Neural progenitor cell (in vitro differentiated cells): ENCODE data around the gene PLEKHG2. TPM values are rescaled to one million over a fixed set of nuclear protein-coding genes. Genes with fewer than 3 reads are reported as not detected.

Source experiments
- DNase-seq: peaks from one replicate; pipeline ENCODE4 v3.0.0-alpha.2; 2016; ENCODE audit warnings: low spot score
- H2AFZ ChIP-seq: fragments of 200-600 bp; sonication (generic); replicated peaks from 2 replicates; pipeline ENCODE4 v1.6.1; 2016; ENCODE audit warnings: antibody characterized with exemption
- H3F3A ChIP-seq: fragments of 200-600 bp; sonication (generic); 2 replicates; pipeline ENCODE4 v1.6.1; 2016; ENCODE audit warnings: antibody characterized with exemption, low read depth
- H3K27ac ChIP-seq: fragments of 200-600 bp; sonication (generic); 2 replicates; pipeline ENCODE4 v1.5.1; 2016; ENCODE audit warnings: mild to moderate bottlenecking
- H3K27me3 ChIP-seq: fragments of 200-600 bp; sonication (generic); 2 replicates; pipeline ENCODE4 v1.6.1; 2016; ENCODE audit warnings: mild to moderate bottlenecking, moderate library complexity
- H3K36me3 ChIP-seq: fragments of 200-600 bp; sonication (generic); 2 replicates; pipeline ENCODE4 v1.5.1; 2016
- H3K4me1 ChIP-seq: fragments of 200-600 bp; sonication (generic); 2 replicates; pipeline ENCODE4 v1.6.1; 2016; ENCODE audit warnings: mixed run types
- H3K4me2 ChIP-seq: fragments of 200-600 bp; sonication (generic); 2 replicates; pipeline ENCODE4 v1.6.1; 2016
- H3K4me3 ChIP-seq: fragments of 200-600 bp; sonication (generic); 2 replicates; pipeline ENCODE4 v1.5.1; 2016
- H3K79me2 ChIP-seq: fragments of 200-600 bp; sonication (generic); 2 replicates; pipeline ENCODE4 v1.6.1; 2016; ENCODE audit warnings: low read depth
- H3K9ac ChIP-seq: fragments of 200-600 bp; sonication (generic); 2 replicates; pipeline ENCODE4 v1.6.1; 2016
- H3K9me3 ChIP-seq: fragments of 200-600 bp; sonication (generic); 2 replicates; pipeline ENCODE4 v1.5.1; 2016; ENCODE audit warnings: low read depth
- H4K20me1 ChIP-seq: fragments of 200-600 bp; sonication (generic); 2 replicates; pipeline ENCODE4 v1.6.1; 2016; ENCODE audit warnings: low read depth
- H3K27ac Mint-ChIP-seq: 3 replicates; pipeline ENCODE4 v1.8.0; 2021; ENCODE audit warnings: mixed read lengths
- H3K27me3 Mint-ChIP-seq: 2 replicates; pipeline ENCODE4 v1.8.0; 2022; ENCODE audit warnings: low read depth, mild to moderate bottlenecking, inconsistent platforms, moderate library complexity, mixed read lengths; ENCODE audit not compliant: insufficient read depth
- H3K36me3 Mint-ChIP-seq: 3 replicates; pipeline ENCODE4 v1.8.0; 2021; ENCODE audit warnings: mixed read lengths
- H3K4me1 Mint-ChIP-seq: 3 replicates; pipeline ENCODE4 v1.8.0; 2021; ENCODE audit warnings: mixed read lengths
- H3K4me3 Mint-ChIP-seq: 3 replicates; pipeline ENCODE4 v1.8.0; 2021; ENCODE audit warnings: mild to moderate bottlenecking, moderate library complexity, mixed read lengths
- H3K9me3 Mint-ChIP-seq: 3 replicates; pipeline ENCODE4 v1.8.0; 2020; ENCODE audit warnings: mixed read lengths
- EZH2 ChIP-seq: fragments of 200-600 bp; sonication (generic); IDR thresholded peaks from 2 replicates; pipeline ENCODE4 v1.6.1; 2017; ENCODE audit warnings: antibody characterized with exemption, mild to moderate bottlenecking, moderate library complexity
- EZH2phosphoT487 ChIP-seq: fragments of 200-600 bp; sonication (generic); IDR thresholded peaks from 2 replicates; pipeline ENCODE4 v1.6.1; 2017; ENCODE audit warnings: antibody characterized with exemption
- total RNA-seq: library from RNA; depleted of rRNA; stranded (reverse); fragments of >200 nt; gene quantifications from 2 replicates; pipeline ENCODE4 v1.2.3, GENCODE V29; 2015; ENCODE audit warnings: low replicate concordance
- TF ChIP-seq, protein P1 (sequence below): fragments of 200-600 bp; sonication (generic); IDR thresholded peaks from 2 replicates; pipeline ENCODE4 v1.5.1; 2017; ENCODE audit warnings: antibody characterized with exemption, mild to moderate bottlenecking

The PLEKHG2 gene
- total RNA-seq, 1 donor from 2014 or later: 10.7 TPM

DNA sequence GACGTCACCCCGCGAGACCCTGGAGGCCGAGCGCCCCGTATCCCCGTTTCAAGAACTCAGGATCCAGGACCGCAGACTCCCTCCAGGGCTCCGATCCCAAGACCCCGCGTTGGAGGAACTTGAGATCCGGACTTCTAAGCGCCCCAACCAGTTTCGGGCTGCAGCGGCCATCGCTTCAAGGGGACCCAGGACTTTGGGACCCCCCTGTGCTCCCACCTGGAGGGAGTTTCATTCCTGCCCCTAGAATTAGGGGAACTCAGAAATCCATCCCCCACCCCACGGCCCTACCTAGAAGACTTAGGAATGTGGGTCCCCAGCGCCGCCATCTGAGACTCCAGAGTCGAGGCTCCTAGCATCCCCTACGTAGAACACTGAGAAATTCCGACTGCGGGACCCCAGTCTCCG is 400 bp downstream of the PLEKHG2 start:
- Histone ChIP-seq H3K27ac (peak overlapping the region; percentile 82), H3K4me3 (peak overlapping the region; percentile 98), H3K4me2 (peak overlapping the region; percentile 86), H4K20me1 (peaks cover 41% of the 10 kb centered on the region), H3F3A (peaks cover 41% of the 10 kb centered on the region), H2AFZ (no peak overlapping the region), H3K9ac (peak overlapping the region; percentile 79), H3K36me3 (no peaks in the 10 kb centered on the region), H3K4me1 (peaks cover 20% of the 10 kb centered on the region), H3K27me3 (peaks cover 12% of the 10 kb centered on the region), H3K9me3 (no peaks in the 10 kb centered on the region), H3K79me2 (peaks cover 41% of the 10 kb centered on the region)
- H3K27ac Mint-ChIP-seq: peak overlapping the region; percentile 83
- TF ChIP-seq EZH2 (no peak), EZH2phosphoT487 (no peak)
- TF ChIP-seq, protein P1, sequence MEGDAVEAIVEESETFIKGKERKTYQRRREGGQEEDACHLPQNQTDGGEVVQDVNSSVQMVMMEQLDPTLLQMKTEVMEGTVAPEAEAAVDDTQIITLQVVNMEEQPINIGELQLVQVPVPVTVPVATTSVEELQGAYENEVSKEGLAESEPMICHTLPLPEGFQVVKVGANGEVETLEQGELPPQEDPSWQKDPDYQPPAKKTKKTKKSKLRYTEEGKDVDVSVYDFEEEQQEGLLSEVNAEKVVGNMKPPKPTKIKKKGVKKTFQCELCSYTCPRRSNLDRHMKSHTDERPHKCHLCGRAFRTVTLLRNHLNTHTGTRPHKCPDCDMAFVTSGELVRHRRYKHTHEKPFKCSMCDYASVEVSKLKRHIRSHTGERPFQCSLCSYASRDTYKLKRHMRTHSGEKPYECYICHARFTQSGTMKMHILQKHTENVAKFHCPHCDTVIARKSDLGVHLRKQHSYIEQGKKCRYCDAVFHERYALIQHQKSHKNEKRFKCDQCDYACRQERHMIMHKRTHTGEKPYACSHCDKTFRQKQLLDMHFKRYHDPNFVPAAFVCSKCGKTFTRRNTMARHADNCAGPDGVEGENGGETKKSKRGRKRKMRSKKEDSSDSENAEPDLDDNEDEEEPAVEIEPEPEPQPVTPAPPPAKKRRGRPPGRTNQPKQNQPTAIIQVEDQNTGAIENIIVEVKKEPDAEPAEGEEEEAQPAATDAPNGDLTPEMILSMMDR: no peak
- H3K4me3 Mint-ChIP-seq: peak overlapping the region; percentile 99
- peaks cover 12% of the 10 kb centered on the region for H3K36me3 Mint-ChIP-seq
- peaks cover 51% of the 10 kb centered on the region for H3K4me1 Mint-ChIP-seq
- peaks cover 22% of the 10 kb centered on the region for H3K27me3 Mint-ChIP-seq
- peaks cover 4% of the 10 kb centered on the region for H3K9me3 Mint-ChIP-seq
- no peak for DNase-seq

- H3K4me3 ChIP-seq: peak overlapping the region; percentile 98
- H4K20me1 ChIP-seq: peaks cover 36% of the 10 kb centered on the region
- peaks cover 20% of the 10 kb centered on the region for H3K4me1 ChIP-seq
- H3K4me2 ChIP-seq: peak overlapping the region; percentile 86
- H3K27ac Mint-ChIP-seq: peak overlapping the region; percentile 98
- no peaks in the 10 kb centered on the region for H3K9me3 ChIP-seq
- H3K9ac ChIP-seq: peak overlapping the region; percentile 79
- H3K4me1 Mint-ChIP-seq: peaks cover 51% of the 10 kb centered on the region
- H3K27me3 ChIP-seq: peaks cover 6% of the 10 kb centered on the region
- peaks cover 36% of the 10 kb centered on the region for H3F3A ChIP-seq
- peak overlapping the region; percentile 82 for H3K27ac ChIP-seq
- H2AFZ ChIP-seq: no peak overlapping the region
- H3K27me3 Mint-ChIP-seq: peaks cover 22% of the 10 kb centered on the region
- H3K9me3 Mint-ChIP-seq: peaks cover 4% of the 10 kb centered on the region
- H3K79me2 ChIP-seq: peaks cover 41% of the 10 kb centered on the region
- H3K36me3 ChIP-seq: no peaks in the 10 kb centered on the region
- DNase-seq: peak; percentile 87
- TF ChIP-seq EZH2phosphoT487 (no peak), EZH2 (no peak)
- TF ChIP-seq, protein P1: no peak
- peaks cover 12% of the 10 kb centered on the region for H3K36me3 Mint-ChIP-seq
- H3K4me3 Mint-ChIP-seq: peak overlapping the region; percentile 99
Observed at GRCh38 chr19:39413272-39413910, 922 bp downstream of the PLEKHG2 start.

DNA sequence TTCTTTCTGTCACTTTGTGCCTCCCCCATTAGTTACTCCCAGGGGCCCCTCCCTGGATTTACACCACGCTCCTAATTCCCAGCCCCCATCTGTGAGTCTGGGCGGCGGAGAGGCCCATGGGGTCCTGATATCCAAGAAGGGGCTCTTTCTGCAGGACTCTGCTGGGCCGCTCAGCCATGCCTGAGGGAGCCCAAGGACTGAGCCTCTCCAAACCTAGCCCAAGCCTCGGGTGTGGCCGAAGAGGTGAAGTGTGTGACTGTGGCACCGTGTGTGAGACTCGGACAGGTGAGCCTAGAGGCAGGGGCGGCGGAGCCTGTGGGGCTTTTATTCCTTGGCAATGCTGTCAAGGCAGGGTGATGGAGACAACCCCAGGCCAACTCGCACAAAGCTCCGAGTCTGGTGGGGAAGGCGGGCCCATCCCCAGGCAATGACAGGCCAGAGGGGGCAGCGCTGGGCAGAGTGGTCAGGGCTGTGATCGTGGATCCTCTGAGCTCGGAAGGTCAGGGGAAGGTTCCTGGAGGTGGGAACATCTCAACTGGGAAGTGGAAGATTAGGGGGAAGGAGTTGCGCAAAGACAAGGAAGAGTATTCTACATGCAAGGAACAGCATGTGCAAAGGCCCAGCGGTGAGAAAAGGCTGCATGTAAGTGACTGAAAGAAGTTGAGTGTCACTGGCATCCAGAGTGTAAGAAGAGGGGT is 1.6 kb downstream of the PLEKHG2 start:
- DNase-seq: peak; percentile 60
- Mint-ChIP-seq H3K9me3 (peaks cover 4% of the 10 kb centered on the region), H3K4me1 (peaks cover 45% of the 10 kb centered on the region), H3K36me3 (peaks cover 15% of the 10 kb centered on the region), H3K27ac (peak overlapping the region; percentile 98), H3K4me3 (peak overlapping the region; percentile 99), H3K27me3 (peaks cover 19% of the 10 kb centered on the region)
- Histone ChIP-seq H3K9me3 (no peaks in the 10 kb centered on the region), H4K20me1 (peaks cover 34% of the 10 kb centered on the region), H3K4me3 (peak overlapping the region; percentile 98), H3K9ac (peak overlapping the region; percentile 79), H3K4me2 (peak overlapping the region; percentile 86), H3F3A (peaks cover 29% of the 10 kb centered on the region), H3K36me3 (no peaks in the 10 kb centered on the region), H3K4me1 (peaks cover 20% of the 10 kb centered on the region), H2AFZ (no peak overlapping the region), H3K27me3 (peaks cover 2% of the 10 kb centered on the region), H3K27ac (peak overlapping the region; percentile 82), H3K79me2 (peaks cover 41% of the 10 kb centered on the region)
- TF ChIP-seq, protein P1: peak; percentile 19
- TF ChIP-seq EZH2: no peak
- no peak for TF ChIP-seq EZH2phosphoT487
